ENCODE data around the gene FCGR3A. TPM values are rescaled to one million over a fixed set of nuclear protein-coding genes. Genes with fewer than 3 reads are reported as not detected.
"Not testable (repeated sequence)": the region's sequence is repeated elsewhere in the genome, so short reads cannot be mapped to it uniquely, and the experiment has no call there.

FCGR3A gene
- total RNA-seq, 1 donor from 2014 or later, result not detected

DNA sequence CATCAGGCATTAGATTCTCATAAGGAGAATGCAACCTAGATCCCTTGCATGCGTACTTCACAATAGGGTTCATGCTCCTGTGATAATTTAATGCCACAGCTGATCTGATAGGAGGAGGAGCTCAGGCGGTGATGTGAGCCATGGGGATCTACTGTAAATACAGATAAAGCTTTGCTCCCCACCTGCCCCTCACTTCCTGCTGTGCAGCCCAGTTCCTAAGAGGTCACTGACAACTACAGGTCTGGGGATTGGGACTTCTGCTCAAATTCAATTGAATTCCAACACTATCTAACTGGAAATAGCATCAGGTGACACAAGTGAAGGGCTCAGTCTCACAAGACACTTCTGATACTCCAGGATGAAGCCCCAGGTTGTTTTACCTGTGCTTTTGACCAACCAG is 7.4 kb upstream of the FCGR3A start:
- DNase-seq (ENCODE audit: low read depth), result not testable (repeated sequence)

DNA sequence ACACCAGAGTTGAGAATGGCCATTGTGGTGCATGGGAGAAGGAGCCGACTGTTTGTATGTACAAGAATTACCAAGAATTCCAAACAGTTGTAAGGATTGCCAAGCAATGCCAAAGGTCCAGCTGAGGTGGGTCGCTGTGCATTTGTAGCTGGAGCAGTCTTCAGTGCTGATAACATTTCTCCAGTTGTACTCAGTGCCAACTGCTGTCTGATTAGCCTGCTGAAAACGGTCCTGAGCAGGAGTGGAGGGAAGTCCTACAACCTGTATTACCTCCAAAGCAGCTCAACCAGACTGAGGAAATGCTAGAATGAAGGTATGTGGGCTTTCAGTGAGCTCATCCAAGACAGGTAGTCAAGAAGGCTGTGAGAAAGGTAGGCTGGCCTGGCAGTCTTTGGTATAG is 6.5 kb upstream of the FCGR3A start:
- not testable (repeated sequence) for DNase-seq (ENCODE audit: low read depth)

DNA sequence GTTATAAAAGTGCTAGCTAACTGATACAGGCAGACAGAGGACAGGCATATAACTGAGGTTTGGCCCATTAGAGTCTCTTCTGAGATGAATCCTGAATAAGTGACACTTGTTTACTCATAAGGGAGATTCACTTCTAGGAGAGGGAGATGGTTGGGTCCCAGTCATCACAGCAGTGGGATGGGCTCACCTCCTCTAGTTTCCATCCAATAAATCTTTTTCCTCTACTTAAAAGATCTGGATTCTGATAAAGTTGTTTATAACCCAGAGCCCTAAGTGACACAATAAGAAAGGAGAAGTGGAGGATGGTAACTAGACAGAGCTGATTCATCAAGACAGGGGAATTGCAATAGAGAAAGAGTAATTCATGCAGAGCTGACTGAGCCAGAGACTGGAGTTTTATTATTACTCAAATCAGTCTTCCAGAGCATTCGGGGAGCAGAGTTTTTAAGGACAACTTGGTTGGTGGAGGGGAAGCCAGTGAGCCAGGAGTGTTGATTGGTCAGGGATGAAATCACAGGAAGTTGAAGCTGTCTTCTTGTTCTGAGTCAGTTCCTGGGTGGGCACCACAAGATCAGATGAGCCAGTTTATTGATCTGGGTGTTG is 5.3 kb upstream of the FCGR3A start:
- not testable (repeated sequence) for DNase-seq (ENCODE audit: low read depth)

DNA sequence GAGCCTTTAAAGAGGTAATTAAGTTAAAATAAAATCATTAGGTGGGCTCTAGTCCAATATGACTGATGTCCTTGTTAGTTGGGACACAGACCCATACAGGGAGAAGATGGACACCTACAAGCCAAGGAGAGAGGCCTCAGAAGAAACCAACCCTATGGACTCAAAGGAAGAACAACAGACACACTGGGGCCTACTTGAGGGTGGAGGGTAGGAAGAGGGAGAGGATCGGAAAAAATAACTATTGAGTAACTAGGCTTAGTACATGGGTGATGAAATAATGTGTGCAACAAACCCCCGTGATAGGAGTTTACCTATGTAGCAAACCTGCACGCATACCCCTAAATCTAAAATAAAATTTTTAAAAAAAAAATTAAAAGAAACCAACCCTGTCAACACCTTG is 4.7 kb upstream of the FCGR3A start:
- not testable (repeated sequence) for DNase-seq (ENCODE audit: low read depth)

DNA sequence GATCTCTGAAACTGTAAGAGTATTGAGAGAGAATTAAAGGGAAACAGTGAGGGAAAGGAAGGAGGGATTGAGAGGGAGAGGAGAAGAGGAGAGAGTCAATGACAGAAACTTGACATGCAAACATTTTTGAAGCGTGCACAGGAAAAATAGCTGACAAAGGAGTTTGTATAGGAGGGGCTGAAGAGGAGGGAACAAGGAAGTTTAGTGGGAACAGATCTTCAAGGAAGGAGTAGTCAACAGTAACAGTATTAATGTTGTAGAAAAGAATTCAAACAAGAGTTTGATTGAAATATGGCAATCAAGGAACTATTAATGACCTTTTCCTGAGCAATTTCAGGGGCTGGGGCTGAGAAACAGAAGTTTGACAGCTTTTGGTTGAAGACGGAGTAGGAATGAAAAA is 4.0 kb upstream of the FCGR3A start:
- not testable (repeated sequence) for DNase-seq (ENCODE audit: low read depth)

DNA sequence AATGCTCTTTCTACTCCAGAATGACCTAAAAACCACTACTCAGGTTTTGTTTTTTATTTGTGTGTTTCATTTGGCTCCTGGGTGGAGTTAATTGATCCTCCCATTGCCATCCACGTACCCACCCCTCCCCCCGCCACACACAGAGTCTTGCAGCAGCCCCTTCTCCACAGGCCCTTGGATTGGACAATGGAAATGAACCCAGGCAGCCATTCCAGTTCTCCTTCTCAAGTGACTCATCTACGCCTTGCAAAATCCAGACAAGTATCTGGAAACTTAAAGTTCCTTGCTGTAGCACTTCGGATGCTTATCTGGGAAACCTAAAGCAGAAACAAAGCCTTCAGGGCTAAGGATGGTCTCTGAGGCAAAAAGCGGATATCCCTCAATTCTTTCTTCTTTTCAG is 1.3 kb upstream of the FCGR3A start:
- DNase-seq (ENCODE audit: low read depth), result not testable (repeated sequence)

DNA sequence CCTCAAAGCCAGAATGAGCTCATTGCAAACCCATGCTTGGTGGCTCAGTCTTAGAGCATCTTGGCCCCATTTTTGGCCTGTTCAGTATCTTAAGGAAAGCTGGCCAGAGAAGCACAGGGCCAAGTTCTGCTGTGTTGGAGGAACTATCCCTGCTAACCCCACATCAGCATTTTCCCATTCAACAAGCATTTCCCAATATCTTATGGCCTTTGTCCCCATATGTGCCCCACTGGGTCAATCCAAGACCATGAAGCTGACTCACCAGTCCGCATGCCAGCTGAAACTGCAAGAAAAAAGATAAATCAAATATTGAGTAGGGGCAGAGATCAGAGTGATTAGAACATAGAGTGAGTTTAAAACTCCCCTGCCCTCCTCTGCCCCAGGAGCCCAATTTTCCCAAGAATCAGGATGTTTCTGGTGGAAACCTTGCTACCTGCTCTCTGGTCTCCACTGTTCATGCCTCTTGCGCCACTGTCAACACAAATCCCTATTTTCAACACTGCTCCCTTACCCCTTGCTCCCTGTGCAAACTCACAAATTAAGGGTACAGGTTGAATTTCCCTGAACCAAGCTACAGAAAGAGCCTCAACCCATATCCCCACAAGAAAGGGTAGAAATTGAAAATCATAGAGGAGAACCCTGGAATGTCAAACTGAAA is 740 bp downstream of the FCGR3A start:
- DNase-seq (ENCODE audit: low read depth), result not testable (repeated sequence)

DNA sequence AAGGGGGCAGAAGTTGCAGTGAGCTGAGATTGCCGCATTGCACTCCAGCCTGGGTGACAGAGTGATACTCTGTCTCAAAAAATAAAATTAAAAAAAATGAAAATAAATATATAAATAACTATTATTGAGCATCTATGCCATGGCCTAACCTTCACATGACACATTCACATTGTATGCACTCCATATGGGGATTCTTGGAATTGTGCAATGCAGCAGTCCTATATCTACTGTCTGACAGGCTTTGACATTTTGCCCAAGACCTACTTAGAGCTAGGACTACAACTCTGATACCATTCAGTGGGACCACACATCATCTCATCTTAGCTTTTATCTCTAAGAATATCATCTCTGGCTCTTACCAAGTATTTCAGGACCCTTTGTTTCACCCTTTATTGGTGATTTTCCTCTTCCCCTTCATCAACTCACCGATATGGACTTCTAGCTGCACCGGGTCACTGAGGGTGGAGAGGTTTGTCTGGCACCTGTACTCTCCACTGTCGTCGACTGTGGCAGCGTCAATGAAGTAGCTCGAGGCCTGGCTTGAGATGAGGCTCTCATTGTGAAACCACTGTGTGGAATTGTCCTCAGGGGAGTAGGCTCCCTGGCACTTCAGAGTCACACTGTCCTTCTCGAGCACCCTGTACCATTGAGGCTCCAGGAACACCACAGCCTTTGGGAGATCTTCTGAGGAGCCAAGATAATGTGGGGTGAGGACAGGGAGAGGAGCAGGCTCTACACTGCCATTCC is 1.4 kb downstream of the FCGR3A start:
- not testable (repeated sequence) for DNase-seq (ENCODE audit: low read depth)

DNA sequence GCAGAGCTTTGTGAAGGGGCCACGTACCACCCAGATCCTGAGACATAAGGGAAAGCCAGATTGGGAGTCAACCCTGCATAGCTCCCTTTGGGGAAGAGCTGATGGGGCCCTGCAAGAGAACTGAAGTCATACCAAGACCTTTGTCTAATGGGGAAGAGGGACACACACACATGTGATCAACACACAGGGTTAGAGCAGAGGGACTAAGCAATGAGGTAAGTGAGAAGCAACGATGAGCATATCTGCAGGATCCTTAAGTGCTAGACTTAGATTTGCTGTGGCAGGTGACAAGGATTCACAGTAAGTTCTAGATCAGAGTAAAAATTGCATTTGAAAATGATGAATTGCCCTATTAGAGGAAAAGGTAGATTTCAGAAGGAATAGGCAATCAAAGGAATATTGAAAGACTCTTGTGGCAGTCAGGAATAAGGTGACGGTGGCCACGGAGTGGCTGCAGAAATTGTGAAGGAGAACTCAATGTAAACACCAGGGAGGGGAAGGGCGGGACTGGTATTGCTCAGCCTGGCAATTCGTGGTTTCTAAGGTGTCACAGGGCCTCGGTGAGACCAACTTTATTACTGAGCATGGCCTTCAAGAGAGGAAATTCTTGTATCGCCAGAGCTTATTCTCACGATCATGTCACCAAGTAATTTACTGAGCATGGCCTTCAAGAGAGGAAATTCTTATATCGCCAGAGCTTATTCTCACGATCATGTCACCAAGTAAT is 4.5 kb downstream of the FCGR3A start:
- not testable (repeated sequence) for DNase-seq (ENCODE audit: low read depth)

DNA sequence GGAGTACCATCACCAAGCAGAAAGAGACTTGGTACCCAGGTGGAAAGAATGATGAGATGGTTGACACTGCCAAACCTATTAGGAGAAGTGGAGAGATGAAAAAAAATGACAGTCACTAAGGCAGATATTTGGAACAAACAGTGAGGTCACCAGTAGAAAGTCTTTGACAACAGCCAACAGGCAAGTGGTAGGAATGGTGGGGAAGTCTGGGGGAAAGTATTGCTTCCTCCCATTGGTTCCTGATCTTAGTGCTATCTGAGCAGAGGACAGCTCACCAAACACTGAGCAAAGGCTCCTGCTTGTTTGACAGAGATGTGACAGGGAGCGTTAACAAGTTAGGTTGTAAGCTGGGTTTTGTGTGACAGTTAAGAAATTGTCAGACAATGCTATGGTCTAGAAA is 6.5 kb downstream of the FCGR3A start:
- not testable (repeated sequence) for DNase-seq (ENCODE audit: low read depth)

DNA sequence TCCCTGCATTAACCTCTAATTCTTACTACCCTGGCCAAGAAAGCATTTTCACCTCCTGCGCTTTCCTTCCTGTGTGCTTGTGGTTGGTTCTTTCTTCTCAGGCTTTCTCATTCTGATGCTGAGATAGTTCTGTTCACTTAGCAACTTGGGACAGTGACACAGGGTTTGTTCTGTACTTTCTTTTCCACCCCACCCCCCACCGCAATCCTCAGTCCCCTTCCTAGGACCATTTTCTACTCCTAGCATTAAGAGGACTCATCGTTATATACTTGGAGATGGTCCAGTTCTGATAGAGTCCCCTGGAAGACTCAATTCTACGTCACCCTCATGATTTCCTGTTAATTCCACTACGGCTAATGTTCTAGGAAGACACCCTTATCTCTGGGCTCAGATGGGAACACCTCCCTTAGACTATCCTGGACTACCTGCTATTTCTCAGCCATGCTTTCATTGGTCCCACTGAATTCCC is 7.5 kb downstream of the FCGR3A start:
- DNase-seq (ENCODE audit: low read depth), result not testable (repeated sequence)

DNA sequence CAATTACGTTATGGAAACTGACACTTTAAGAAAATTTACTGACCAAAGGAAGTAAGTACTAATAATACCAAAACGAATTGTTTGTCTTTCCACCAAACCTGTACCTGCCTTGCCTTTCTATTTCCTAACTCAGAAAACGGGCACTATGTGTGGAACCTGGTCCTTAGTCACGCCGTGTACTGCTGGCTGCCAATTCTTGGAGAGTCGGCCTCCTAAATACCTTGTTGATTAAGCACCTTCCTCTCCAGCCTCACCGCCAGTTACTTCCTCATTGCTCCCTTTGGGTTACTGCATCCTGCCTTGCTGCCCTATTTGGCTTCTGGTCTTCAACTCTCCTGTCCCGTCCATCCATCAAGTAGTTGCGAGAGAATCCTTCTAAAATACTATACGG is 9.1 kb downstream of the FCGR3A start:
- not testable (repeated sequence) for DNase-seq (ENCODE audit: low read depth)

DNA sequence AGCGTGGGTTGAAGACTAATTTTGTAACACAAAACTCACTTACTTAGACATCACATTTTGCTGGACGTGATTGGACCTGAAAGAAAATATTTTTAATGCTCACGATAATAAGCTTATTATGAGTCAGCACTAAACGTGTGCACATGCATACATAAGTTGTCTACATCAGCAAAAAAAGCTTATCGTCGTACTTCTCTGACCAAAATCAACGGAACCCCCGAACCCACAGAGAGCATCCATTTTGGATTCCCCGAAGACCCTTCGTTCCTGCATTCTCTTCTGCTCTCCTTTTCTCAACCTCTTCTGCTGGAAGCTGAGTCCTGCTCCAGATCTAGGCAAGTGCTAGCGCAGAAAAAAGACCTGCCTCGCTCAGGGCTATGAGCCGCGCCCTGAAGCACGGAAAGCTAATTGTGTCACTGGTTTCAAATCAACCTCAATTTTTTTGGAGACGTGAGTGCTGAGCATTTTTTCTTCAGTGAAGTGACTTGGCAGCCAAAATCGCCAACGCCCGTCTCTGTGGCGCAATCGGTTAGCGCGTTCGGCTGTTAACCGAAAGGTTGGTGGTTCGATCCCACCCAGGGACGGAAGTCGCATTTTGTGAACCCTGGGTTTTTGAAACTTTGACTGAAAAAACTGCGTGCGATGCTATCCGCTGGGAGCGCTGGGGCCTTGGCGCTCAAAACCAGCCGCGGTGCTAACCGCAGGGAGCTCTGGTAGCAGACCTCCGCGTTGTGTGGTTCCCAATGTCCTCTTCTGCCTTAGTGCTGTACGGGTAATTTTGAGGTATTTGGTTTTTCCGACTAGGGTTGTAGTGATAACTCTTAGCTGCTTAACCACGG is 9.7 kb downstream of the FCGR3A start:
- peak; percentile 52 for DNase-seq (ENCODE audit: low read depth)

DNA sequence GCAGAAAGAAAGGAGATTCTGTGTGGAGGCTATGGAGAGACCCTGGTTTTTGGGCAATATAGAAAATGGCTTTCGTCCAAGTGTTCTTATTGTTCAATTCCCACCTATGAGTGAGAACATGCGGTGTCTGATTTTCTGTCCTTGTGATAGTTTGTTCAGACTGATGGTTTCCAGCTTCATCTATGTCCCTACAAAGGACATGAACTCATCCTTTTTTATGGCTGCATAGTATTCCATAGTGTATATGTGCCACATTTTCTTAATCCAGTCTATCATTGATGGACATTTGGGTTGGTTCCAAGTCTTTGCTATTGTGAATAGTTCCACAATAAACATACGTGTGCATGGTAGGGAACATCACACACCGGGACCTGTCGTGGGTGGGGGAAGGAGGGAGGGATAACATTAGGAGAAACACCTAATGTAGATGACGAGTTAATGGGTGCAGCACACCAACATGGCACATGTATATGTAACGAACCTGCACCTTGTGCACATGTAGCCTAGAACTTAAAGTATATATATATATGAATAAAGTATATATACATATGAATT is 10.6 kb downstream of the FCGR3A start:
- DNase-seq (ENCODE audit: low read depth), result not testable (repeated sequence)

DNA sequence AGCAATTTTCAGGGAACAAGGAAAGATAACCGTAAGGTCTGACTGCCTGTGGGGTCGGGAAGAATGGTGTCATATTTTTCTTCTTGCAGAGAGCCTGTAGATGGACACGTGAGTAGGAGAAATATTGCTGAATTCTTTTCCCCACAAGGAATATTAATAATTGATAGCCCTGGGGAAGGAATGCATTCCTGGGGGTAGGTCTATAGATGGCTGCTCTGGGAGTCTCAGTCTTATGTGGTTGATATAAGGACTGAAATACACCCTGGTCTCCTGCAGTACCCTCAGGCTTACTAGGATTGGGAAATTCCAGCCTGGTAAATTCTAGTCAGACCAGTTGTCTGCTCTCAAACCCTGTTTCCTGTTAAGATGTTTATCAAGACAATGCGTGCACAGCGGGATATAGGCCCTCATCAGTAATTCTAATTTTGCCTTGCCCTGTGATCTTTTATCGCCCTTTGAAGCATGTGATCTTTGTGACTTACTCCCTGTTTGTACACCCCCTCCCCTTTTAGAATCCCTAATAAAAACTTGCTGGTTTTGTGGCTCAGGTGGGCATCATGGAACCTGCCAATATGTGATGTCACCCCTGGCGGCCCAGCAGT is 12.4 kb downstream of the FCGR3A start:
- DNase-seq (ENCODE audit: low read depth), result not testable (repeated sequence)

DNA sequence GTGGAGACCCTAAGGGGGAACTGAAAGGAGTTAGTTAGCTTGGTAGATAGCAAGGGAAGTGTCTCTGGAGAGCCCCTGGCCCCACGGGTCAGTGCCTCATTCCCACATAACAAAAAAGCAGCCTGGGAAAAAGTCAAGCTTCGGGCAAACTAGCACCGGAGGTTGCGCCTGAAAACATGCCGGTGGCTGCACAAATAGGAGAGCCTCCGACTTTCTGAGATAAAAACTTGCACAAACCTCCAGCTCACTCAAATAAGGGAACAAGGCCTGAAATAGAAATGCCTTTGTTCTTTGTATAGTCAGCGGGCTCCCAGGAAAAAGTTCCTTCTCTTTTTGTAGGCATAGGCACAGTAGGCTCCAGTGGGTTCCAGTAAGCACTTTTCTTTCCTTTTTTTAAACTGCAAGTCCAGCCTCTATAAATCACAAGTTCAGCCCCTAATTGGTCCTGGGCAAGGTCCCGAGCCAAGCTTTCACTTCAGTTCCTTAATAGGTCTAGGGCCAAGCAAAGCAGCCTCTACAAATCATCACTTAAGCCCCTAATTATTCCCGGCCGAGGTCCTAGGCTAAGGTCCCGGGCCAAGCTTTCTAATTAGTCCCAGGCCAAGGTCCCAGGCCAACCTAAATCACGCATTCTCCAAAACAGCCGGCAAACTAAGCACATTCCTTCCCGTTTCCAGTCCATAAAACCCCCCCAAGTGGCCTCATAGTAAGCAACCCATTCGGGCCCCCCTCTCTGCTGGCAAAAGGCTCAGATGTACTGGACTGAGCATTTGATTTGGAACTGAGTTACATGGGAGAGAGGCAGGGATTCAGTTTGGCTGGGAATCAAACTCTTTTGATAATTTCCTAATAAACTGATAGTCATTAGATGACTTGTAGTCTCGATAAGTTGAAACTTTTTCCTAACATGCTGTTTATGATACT is 16.7 kb downstream of the FCGR3A start:
- DNase-seq (ENCODE audit: low read depth), result not testable (repeated sequence)

DNA sequence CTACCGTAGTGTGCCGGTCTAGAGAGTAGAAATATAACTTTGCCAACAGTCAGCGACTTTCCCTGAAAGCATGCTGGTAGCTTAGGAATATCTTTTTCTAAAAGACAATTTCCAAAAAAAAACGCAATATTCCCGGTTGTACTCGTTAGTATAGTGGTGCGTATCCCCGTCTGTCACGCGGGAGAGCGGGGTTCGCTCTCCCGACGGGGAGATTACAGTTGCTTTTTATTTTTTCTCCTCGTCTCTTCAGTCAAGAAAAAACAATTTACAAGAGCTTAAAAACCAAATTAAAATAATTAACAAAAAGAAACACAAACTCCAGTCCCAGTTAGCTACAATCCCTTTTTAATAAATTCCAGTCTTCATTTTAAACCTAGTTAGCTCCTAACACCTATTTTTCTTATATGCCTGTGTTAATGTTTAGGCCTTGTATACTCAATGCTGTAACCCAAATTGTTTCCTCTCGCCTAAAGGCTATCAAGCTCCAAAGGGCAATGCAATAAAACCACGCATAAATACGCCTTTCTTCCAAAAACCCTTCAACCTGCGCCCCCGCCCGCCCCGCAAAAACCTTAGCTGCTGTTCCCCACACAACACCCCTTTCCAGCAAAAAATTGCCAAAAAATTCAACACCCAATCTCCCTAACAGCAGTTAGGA is 17.5 kb downstream of the FCGR3A start:
- no peak for DNase-seq (ENCODE audit: low read depth)

Measured in renal cortical epithelial cell (primary cell).